GM19467 (cell line): ENCODE measurements around the gene DISP2.

Experiments used
- ATAC-seq: cut with Tn5 transposase; IDR thresholded peaks from one replicate; pipeline ENCODE4 v1.9.1; 2021; ENCODE audit warnings: mild to moderate bottlenecking, moderate library complexity; ENCODE audit not compliant: unreplicated experiment

The DISP2 gene

GRCh38 chr15:40357723-40358470 is at the start of gene DISP2:
TSS of gene DISP2 (plus strand) at chr15:40358219. CDS start at chr15:40358322, 103 bp downstream.
- ATAC-seq: peak; percentile 78

GRCh38 chr15:40309344-40309862 is 48.6 kb upstream of the DISP2 start:
- ATAC-seq: no peak

- no peak for ATAC-seq
These were observed 47.7 kb upstream of the DISP2 start for GRCh38 chr15:40310001-40310959.

- no peak for ATAC-seq
These were observed 47.0 kb upstream of the DISP2 start for GRCh38 chr15:40310993-40311392.

- ATAC-seq: no peak
These were observed 45.5 kb upstream of the DISP2 start for GRCh38 chr15:40312370-40313158.

GRCh38 chr15:40313531-40314398 is 44.3 kb upstream of the DISP2 start:
- ATAC-seq: no peak

- ATAC-seq: no peak
These were observed 43.2 kb upstream of the DISP2 start for GRCh38 chr15:40314723-40315276.

- no peak for ATAC-seq
These were observed 41.1 kb upstream of the DISP2 start for GRCh38 chr15:40316931-40317330.

GRCh38 chr15:40317580-40317979 is 40.4 kb upstream of the DISP2 start:
- ATAC-seq: no peak

- ATAC-seq: no peak
These were observed 37.6 kb upstream of the DISP2 start for GRCh38 chr15:40320409-40320808.

GRCh38 chr15:40320931-40321371 is 37.1 kb upstream of the DISP2 start:
- no peak for ATAC-seq

GRCh38 chr15:40322531-40323238 is 35.3 kb upstream of the DISP2 start:
- no peak for ATAC-seq

- ATAC-seq: peak; percentile 89
These were observed 34.6 kb upstream of the DISP2 start, which contains the start of gene INAFM2 for GRCh38 chr15:40323239-40323952. TSS of gene INAFM2 (plus strand) at chr15:40323692. CDS start at chr15:40324056, 364 bp downstream.

- ATAC-seq: no peak
These were observed 33.8 kb upstream of the DISP2 start for GRCh38 chr15:40323953-40324937.

GRCh38 chr15:40325188-40325587 is 32.8 kb upstream of the DISP2 start:
- ATAC-seq: no peak

GRCh38 chr15:40325700-40326099 is 32.3 kb upstream of the DISP2 start:
- ATAC-seq: no peak

- ATAC-seq: no peak
These were observed 30.6 kb upstream of the DISP2 start for GRCh38 chr15:40327457-40327856.
